ENCODE data around the gene AKR1E2. TPM values are rescaled to one million over a fixed set of nuclear protein-coding genes. Genes with fewer than 3 reads are reported as not detected.

AKR1E2 gene
- polyA plus RNA-seq, 1 donor: 1.8 TPM

DNA sequence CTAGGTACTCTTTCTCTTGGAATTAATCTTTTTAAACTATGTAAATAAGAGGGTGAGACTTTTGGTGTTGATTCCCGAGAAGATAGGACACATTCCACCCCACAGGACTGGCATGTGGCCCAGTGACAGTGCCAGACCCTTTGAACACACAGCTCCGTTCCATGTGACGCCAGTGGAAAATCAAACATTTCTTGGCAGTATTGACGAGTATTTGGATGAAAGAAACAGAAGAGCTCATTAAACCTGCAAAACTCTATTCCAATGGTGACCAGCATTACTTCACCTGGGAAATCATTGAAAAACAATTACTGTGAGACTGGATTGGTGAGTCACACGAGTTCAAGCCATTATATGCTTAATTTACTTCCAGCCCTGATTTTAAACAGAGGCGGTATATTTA is 25.8 kb downstream of the AKR1E2 start:
- H3K27ac ChIP-seq (ENCODE audit: low read length): no peak overlapping the region

DNA sequence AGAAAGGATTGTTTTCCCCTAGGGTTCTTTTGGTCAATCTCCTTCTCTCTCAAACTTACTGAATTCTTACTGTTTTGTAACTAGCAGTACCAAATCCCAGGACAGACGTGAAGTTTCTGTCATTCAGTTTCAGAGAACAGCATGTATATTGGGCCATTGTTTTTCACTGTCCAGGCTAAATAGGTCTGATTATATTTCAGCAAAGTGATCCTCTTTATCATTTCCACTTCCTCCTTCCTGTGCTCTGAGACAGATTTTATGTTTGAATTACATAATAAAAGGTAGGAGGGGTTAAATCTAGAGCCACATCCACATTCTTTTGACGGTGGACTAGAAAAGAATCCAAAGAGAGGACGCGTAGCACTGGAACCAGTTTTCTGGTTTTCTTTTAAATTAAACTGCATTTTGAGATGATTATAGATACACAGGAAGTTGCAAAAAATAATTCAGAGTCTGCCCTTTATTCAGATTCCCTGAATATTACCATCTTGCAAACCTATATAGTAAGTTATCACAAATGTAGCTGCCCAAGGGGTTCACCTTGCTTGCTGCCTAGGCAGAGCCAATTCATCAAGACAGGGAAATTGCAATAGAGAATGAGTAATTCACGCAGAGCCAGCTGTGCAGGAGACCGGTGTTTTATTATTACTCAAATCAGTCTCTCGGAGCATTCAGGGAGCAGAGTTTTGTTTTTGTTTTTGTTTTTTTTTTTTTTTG is 40.1 kb downstream of the AKR1E2 start:
- Histone ChIP-seq H3K36me3 (ENCODE audit: control insufficient read depth, insufficient read depth, low read length) (no peaks in the 10 kb centered on the region), H3K27me3 (ENCODE audit: control insufficient read depth, insufficient read depth, low read length) (no peaks in the 10 kb centered on the region), H3K27ac (ENCODE audit: low read length) (no peak overlapping the region), H3K4me1 (ENCODE audit: control insufficient read depth, insufficient read depth, low read length) (no peaks in the 10 kb centered on the region), H3K4me3 (ENCODE audit: low read length) (no peak overlapping the region), H3K9me3 (ENCODE audit: control insufficient read depth, low read depth, low read length) (no peaks in the 10 kb centered on the region)
- DNase-seq: no peak
- WGBS (ENCODE audit: insufficient coverage, low lambda C conversion rate): 100% methylated on average over 1 of the region's 7 CpGs

More for the DNA sequence above, 25.8 kb downstream of the AKR1E2 start:
- no peaks in the 10 kb centered on the region for H3K27me3 ChIP-seq (ENCODE audit: control insufficient read depth, insufficient read depth, low read length)
- no peak for DNase-seq
- WGBS (ENCODE audit: insufficient coverage, low lambda C conversion rate): no CpG with 5 or more reads among the region's 6 CpGs
- H3K4me1 ChIP-seq (ENCODE audit: control insufficient read depth, insufficient read depth, low read length): no peaks in the 10 kb centered on the region
- no peak overlapping the region for H3K4me3 ChIP-seq (ENCODE audit: low read length)
- no peaks in the 10 kb centered on the region for H3K36me3 ChIP-seq (ENCODE audit: control insufficient read depth, insufficient read depth, low read length)
- H3K9me3 ChIP-seq (ENCODE audit: control insufficient read depth, low read depth, low read length): no peaks in the 10 kb centered on the region

DNA sequence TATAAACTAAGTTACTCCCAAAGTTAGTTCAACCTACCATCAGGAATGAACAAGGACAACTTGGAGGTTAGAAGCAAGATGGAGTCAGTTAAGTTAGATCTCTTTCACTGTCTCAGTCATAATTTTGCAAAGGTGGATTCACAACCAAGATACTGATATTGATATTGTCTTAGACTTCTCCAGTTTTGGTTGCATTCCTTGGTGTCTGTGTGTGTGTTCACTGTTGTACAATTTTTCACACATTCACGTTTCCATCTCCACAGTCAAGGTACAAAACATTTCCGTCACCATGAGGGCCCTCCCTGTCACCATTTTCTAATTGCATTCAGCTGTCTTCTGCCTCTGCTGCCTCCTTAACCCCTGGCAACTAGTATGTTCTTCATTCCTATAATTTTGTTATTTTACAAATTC is 41.1 kb downstream of the AKR1E2 start:
- DNase-seq: no peak
- Histone ChIP-seq H3K27ac (ENCODE audit: low read length) (no peak overlapping the region), H3K36me3 (ENCODE audit: control insufficient read depth, insufficient read depth, low read length) (no peaks in the 10 kb centered on the region), H3K4me1 (ENCODE audit: control insufficient read depth, insufficient read depth, low read length) (no peaks in the 10 kb centered on the region), H3K4me3 (ENCODE audit: low read length) (no peak overlapping the region), H3K9me3 (ENCODE audit: control insufficient read depth, low read depth, low read length) (no peaks in the 10 kb centered on the region), H3K27me3 (ENCODE audit: control insufficient read depth, insufficient read depth, low read length) (no peaks in the 10 kb centered on the region)
- WGBS (ENCODE audit: insufficient coverage, low lambda C conversion rate): 58% methylated on average over 2 of the region's 2 CpGs

- no peak for DNase-seq
- no peaks in the 10 kb centered on the region for H3K36me3 ChIP-seq (ENCODE audit: control insufficient read depth, insufficient read depth, low read length)
- H3K27ac ChIP-seq (ENCODE audit: low read length): no peak overlapping the region
- no peaks in the 10 kb centered on the region for H3K9me3 ChIP-seq (ENCODE audit: control insufficient read depth, low read depth, low read length)
- H3K4me1 ChIP-seq (ENCODE audit: control insufficient read depth, insufficient read depth, low read length): no peaks in the 10 kb centered on the region
- 70% methylated on average over 4 of the region's 9 CpGs for WGBS (ENCODE audit: insufficient coverage, low lambda C conversion rate)
- no peaks in the 10 kb centered on the region for H3K27me3 ChIP-seq (ENCODE audit: control insufficient read depth, insufficient read depth, low read length)
- H3K4me3 ChIP-seq (ENCODE audit: low read length): no peak overlapping the region
These were observed 41.7 kb downstream of the AKR1E2 start for GRCh38 chr10:4867520-4868356.

- Histone ChIP-seq H3K4me1 (ENCODE audit: control insufficient read depth, insufficient read depth, low read length) (no peaks in the 10 kb centered on the region), H3K4me3 (ENCODE audit: low read length) (no peak overlapping the region), H3K27me3 (ENCODE audit: control insufficient read depth, insufficient read depth, low read length) (no peaks in the 10 kb centered on the region), H3K9me3 (ENCODE audit: control insufficient read depth, low read depth, low read length) (no peaks in the 10 kb centered on the region), H3K27ac (ENCODE audit: low read length) (no peak overlapping the region), H3K36me3 (ENCODE audit: control insufficient read depth, insufficient read depth, low read length) (no peaks in the 10 kb centered on the region)
- no peak for DNase-seq
- WGBS (ENCODE audit: insufficient coverage, low lambda C conversion rate): 80% methylated on average over 1 of the region's 3 CpGs
These were observed 42.3 kb downstream of the AKR1E2 start for GRCh38 chr10:4868357-4868657.

DNA sequence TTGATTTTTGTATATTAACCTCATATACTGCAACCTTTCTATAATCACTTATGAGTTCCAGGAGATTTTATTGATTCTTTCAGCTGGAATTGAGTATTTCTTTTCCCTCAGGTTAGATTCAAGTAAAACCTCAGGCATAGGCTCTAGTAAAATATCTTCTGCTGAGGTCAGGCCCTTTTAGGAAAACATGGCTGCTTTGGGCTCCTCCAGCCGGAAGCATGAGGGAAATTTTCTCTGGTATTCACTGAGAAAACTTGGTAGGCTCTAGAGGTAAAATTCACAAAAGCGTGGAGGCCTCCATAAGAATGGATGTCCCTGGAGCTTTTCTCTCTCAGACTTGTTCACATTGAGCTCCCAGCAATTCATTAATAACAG is 56.7 kb downstream of the AKR1E2 start:
- WGBS (ENCODE audit: insufficient coverage, low lambda C conversion rate): no CpG with 5 or more reads among the region's 2 CpGs

GRCh38 chr10:4883079-4883739 is 57.2 kb downstream of the AKR1E2 start:
- no peak for DNase-seq
- no peaks in the 10 kb centered on the region for H3K36me3 ChIP-seq (ENCODE audit: control insufficient read depth, insufficient read depth, low read length)
- no peak overlapping the region for H3K4me3 ChIP-seq (ENCODE audit: low read length)
- H3K27ac ChIP-seq (ENCODE audit: low read length): no peak overlapping the region
- no peaks in the 10 kb centered on the region for H3K9me3 ChIP-seq (ENCODE audit: control insufficient read depth, low read depth, low read length)
- WGBS (ENCODE audit: insufficient coverage, low lambda C conversion rate): 90% methylated on average over 2 of the region's 4 CpGs
- H3K4me1 ChIP-seq (ENCODE audit: control insufficient read depth, insufficient read depth, low read length): no peaks in the 10 kb centered on the region
- no peaks in the 10 kb centered on the region for H3K27me3 ChIP-seq (ENCODE audit: control insufficient read depth, insufficient read depth, low read length)

More for the DNA sequence above, 56.7 kb downstream of the AKR1E2 start:
- Histone ChIP-seq H3K4me3 (ENCODE audit: low read length) (no peak overlapping the region), H3K4me1 (ENCODE audit: control insufficient read depth, insufficient read depth, low read length) (no peaks in the 10 kb centered on the region), H3K27me3 (ENCODE audit: control insufficient read depth, insufficient read depth, low read length) (no peaks in the 10 kb centered on the region), H3K9me3 (ENCODE audit: control insufficient read depth, low read depth, low read length) (no peaks in the 10 kb centered on the region), H3K36me3 (ENCODE audit: control insufficient read depth, insufficient read depth, low read length) (no peaks in the 10 kb centered on the region), H3K27ac (ENCODE audit: low read length) (no peak overlapping the region)
- DNase-seq: no peak

- WGBS (ENCODE audit: insufficient coverage, low lambda C conversion rate): 83% methylated on average over 1 of the region's 3 CpGs
- no peaks in the 10 kb centered on the region for H3K9me3 ChIP-seq (ENCODE audit: control insufficient read depth, low read depth, low read length)
- H3K27me3 ChIP-seq (ENCODE audit: control insufficient read depth, insufficient read depth, low read length): no peaks in the 10 kb centered on the region
- no peaks in the 10 kb centered on the region for H3K4me1 ChIP-seq (ENCODE audit: control insufficient read depth, insufficient read depth, low read length)
- H3K36me3 ChIP-seq (ENCODE audit: control insufficient read depth, insufficient read depth, low read length): no peaks in the 10 kb centered on the region
- no peak overlapping the region for H3K4me3 ChIP-seq (ENCODE audit: low read length)
- no peak overlapping the region for H3K27ac ChIP-seq (ENCODE audit: low read length)
- no peak for DNase-seq
These were observed 59.2 kb downstream of the AKR1E2 start for GRCh38 chr10:4885162-4885561.

GRCh38 chr10:4887501-4887900 is 61.5 kb downstream of the AKR1E2 start:
- WGBS (ENCODE audit: insufficient coverage, low lambda C conversion rate): no CpG with 5 or more reads among the region's 9 CpGs
- Histone ChIP-seq H3K36me3 (ENCODE audit: control insufficient read depth, insufficient read depth, low read length) (no peaks in the 10 kb centered on the region), H3K27me3 (ENCODE audit: control insufficient read depth, insufficient read depth, low read length) (no peaks in the 10 kb centered on the region), H3K27ac (ENCODE audit: low read length) (no peak overlapping the region), H3K4me3 (ENCODE audit: low read length) (no peak overlapping the region), H3K4me1 (ENCODE audit: control insufficient read depth, insufficient read depth, low read length) (no peaks in the 10 kb centered on the region), H3K9me3 (ENCODE audit: control insufficient read depth, low read depth, low read length) (no peaks in the 10 kb centered on the region)
- no peak for DNase-seq

GRCh38 chr10:4888236-4888635 is 62.2 kb downstream of the AKR1E2 start:
- Histone ChIP-seq H3K9me3 (ENCODE audit: control insufficient read depth, low read depth, low read length) (no peaks in the 10 kb centered on the region), H3K4me1 (ENCODE audit: control insufficient read depth, insufficient read depth, low read length) (no peaks in the 10 kb centered on the region), H3K27me3 (ENCODE audit: control insufficient read depth, insufficient read depth, low read length) (no peaks in the 10 kb centered on the region), H3K4me3 (ENCODE audit: low read length) (no peak overlapping the region), H3K36me3 (ENCODE audit: control insufficient read depth, insufficient read depth, low read length) (no peaks in the 10 kb centered on the region), H3K27ac (ENCODE audit: low read length) (no peak overlapping the region)
- DNase-seq: no peak
- 54% methylated on average over 4 of the region's 5 CpGs for WGBS (ENCODE audit: insufficient coverage, low lambda C conversion rate)
